BE2C (cell line): Measurements from ENCODE around the gene SNX17.

Experiments used
- DNase-seq: peaks from one replicate; pipeline ENCODE4 v3.0.0-alpha.2; 2020
- H3K27me3 ChIP-seq: fragments of 250-450 bp; sonication (Bioruptor Pico); 2 replicates; pipeline ENCODE4 v1.5.1; 2020; ENCODE audit warnings: mild to moderate bottlenecking
- H3K36me3 ChIP-seq: fragments of 250-450 bp; sonication (Bioruptor Pico); 2 replicates; pipeline ENCODE4 v1.5.1; 2020; ENCODE audit warnings: mild to moderate bottlenecking
- H3K4me1 ChIP-seq: fragments of 250-450 bp; sonication (Bioruptor Pico); 2 replicates; pipeline ENCODE4 v1.5.1; 2020
- H3K4me3 ChIP-seq: 2 replicates; pipeline ENCODE4 v1.5.1; 2011; ENCODE audit warnings: low read depth, low read length
- H3K9me3 ChIP-seq: fragments of 250-450 bp; sonication (Bioruptor Pico); 2 replicates; pipeline ENCODE4 v1.5.1; 2020
- TF ChIP-seq, protein P1 (sequence below): IDR thresholded peaks from 2 replicates; pipeline ENCODE4 v1.5.1; 2012; ENCODE audit warnings: mild to moderate bottlenecking, low read depth, low read length

SNX17 gene

GRCh38 chr2:27353762-27354596 is 16.4 kb upstream of the SNX17 start:
- H3K4me3 ChIP-seq, result no peak overlapping the region
- no peaks in the 10 kb centered on the region for H3K27me3 ChIP-seq
- H3K4me1 ChIP-seq, result no peaks in the 10 kb centered on the region
- DNase-seq, result no peak
- TF ChIP-seq, protein P1, sequence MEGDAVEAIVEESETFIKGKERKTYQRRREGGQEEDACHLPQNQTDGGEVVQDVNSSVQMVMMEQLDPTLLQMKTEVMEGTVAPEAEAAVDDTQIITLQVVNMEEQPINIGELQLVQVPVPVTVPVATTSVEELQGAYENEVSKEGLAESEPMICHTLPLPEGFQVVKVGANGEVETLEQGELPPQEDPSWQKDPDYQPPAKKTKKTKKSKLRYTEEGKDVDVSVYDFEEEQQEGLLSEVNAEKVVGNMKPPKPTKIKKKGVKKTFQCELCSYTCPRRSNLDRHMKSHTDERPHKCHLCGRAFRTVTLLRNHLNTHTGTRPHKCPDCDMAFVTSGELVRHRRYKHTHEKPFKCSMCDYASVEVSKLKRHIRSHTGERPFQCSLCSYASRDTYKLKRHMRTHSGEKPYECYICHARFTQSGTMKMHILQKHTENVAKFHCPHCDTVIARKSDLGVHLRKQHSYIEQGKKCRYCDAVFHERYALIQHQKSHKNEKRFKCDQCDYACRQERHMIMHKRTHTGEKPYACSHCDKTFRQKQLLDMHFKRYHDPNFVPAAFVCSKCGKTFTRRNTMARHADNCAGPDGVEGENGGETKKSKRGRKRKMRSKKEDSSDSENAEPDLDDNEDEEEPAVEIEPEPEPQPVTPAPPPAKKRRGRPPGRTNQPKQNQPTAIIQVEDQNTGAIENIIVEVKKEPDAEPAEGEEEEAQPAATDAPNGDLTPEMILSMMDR, result no peak
- H3K36me3 ChIP-seq, result peaks cover 3% of the 10 kb centered on the region; the same call in 1 of the 2 replicates
- H3K9me3 ChIP-seq, result no peaks in the 10 kb centered on the region

- TF ChIP-seq, protein P1, result no peak
- Histone ChIP-seq H3K9me3 (no peaks in the 10 kb centered on the region), H3K27me3 (no peaks in the 10 kb centered on the region), H3K4me1 (no peaks in the 10 kb centered on the region), H3K4me3 (no peak overlapping the region), H3K36me3 (peaks cover 3% of the 10 kb centered on the region; the same call in 1 of the 2 replicates)
- no peak for DNase-seq
Observed at GRCh38 chr2:27354597-27354927, 15.9 kb upstream of the SNX17 start.

DNA sequence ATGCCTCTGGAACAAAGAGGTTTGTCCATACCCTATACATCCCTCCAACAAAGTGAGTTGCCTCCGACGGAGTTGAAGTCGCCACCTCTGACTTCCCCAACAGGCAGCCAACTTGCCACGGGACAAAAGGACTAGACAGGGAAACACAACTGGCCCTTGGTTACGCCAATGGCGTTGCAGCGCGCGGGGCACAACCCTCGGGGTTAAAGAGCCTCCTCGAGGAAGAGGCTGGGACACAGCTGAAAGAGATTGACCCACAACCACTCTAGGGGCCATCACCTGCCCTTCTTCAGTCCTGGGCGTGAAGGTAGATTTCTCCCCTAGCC is 14.4 kb upstream of the SNX17 start:
- TF ChIP-seq, protein P1, result no peak
- H3K4me1 ChIP-seq, result no peaks in the 10 kb centered on the region
- no peaks in the 10 kb centered on the region for H3K9me3 ChIP-seq
- H3K27me3 ChIP-seq, result no peaks in the 10 kb centered on the region
- peak; percentile 60 for DNase-seq
- H3K36me3 ChIP-seq, result no peaks in the 10 kb centered on the region; the same call in 1 of the 2 replicates
- H3K4me3 ChIP-seq, result peak overlapping the region; percentile 97

DNA sequence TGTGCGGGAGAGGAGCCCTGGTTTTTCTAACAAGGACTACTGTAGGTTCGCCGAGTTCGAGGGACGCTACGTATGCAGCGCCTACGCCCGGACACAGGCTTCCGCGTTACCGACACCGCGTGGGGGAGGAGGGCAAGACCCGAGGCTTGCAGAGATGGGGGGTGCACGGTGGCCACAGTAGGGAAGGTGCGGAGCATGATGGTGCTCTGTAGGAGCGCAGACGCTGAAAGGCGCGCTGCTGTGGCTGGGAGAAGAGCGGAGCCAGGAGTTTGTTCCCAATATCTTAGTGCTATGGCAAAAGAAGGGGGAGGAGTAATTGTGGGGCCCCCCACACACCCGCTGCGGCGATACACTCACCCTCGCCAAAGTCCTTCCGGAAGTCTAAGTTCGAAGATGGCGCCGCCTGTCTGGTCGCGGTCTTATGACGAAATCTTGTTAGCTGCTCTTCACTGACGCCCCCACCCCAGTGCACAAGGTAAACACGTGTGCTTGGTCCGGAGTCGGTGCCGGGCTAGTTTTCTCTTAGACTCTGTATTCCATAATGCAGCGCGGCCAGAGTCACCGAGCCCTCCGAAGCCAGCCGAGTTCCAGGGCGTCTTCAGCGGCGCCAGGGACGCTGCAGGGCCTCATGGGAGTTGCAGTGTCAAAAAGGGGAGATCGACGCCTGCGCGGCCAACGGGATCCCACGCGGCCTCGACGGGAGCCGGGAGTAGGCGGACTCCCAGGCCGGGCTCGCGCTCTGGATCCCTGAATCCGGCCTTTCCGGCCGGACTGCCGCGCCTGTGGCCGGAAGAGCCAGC is 13.8 kb upstream of the SNX17 start, which contains the start of gene GTF3C2:
GTF3C2 (minus strand) TSS at position 383 of the 800 bp plus-strand sequence. CDS start 13,210 bp downstream, outside the sequence.
- peak; percentile 97 for DNase-seq

GRCh38 chr2:27362678-27363420 is 7.6 kb upstream of the SNX17 start:
- H3K27me3 ChIP-seq, result no peaks in the 10 kb centered on the region
- no peaks in the 10 kb centered on the region for H3K4me1 ChIP-seq
- TF ChIP-seq, protein P1, result no peak
- H3K4me3 ChIP-seq, result no peak overlapping the region
- H3K36me3 ChIP-seq, result peaks cover 45% of the 10 kb centered on the region
- no peaks in the 10 kb centered on the region for H3K9me3 ChIP-seq
- DNase-seq, result no peak

More for the DNA sequence above, 13.8 kb upstream of the SNX17 start, which contains the start of gene GTF3C2:
- TF ChIP-seq, protein P1, result no peak
- H3K27me3 ChIP-seq, result no peaks in the 10 kb centered on the region
- no peaks in the 10 kb centered on the region for H3K4me1 ChIP-seq
- no peaks in the 10 kb centered on the region; the same call in 1 of the 2 replicates for H3K36me3 ChIP-seq
- H3K4me3 ChIP-seq, result peak within 1 kb of the TSS; percentile 97
- H3K9me3 ChIP-seq, result no peaks in the 10 kb centered on the region
